WTC11 (cell line): ENCODE results near the gene JMY. TPM values are rescaled to one million over a fixed set of nuclear protein-coding genes. Genes with fewer than 3 reads are reported as not detected.

Experiments used
- ATAC-seq: fragments of 200-7000 bp; cut with Tn5 transposase; 2 replicates; pipeline ENCODE4 v1.10.0; 2021; ENCODE audit warnings: mild to moderate bottlenecking, moderate library complexity
- CTCF ChIA-PET: fragments of 300-600 bp; sonication (Branson Sonifier 250); formaldehyde crosslinking; loops from one replicate; lab custom pipeline; 2021; ENCODE audit warnings: antibody characterized with exemption; lab: Charles Lee
- POLR2A ChIA-PET: fragments of 350-600 bp; sonication (Branson Sonifier 250); formaldehyde crosslinking; loops from one replicate; lab custom pipeline; 2021; ENCODE audit warnings: antibody characterized with exemption; lab: Charles Lee
- DNase-seq: peaks from one replicate; pipeline ENCODE4 v3.0.0; 2021; ENCODE audit warnings: low spot score
- H3K27ac Mint-ChIP-seq: 2 replicates; pipeline ENCODE4 v1.8.0; 2021; ENCODE audit warnings: mixed read lengths
- H3K27me3 Mint-ChIP-seq: 2 replicates; pipeline ENCODE4 v1.8.0; 2021; ENCODE audit warnings: low read depth, mild to moderate bottlenecking, moderate library complexity, mixed read lengths
- H3K36me3 Mint-ChIP-seq: 2 replicates; pipeline ENCODE4 v1.8.0; 2021; ENCODE audit warnings: mixed read lengths
- H3K4me1 Mint-ChIP-seq: 2 replicates; pipeline ENCODE4 v1.8.0; 2022; ENCODE audit warnings: mixed read lengths
- H3K4me3 Mint-ChIP-seq: 2 replicates; pipeline ENCODE4 v1.8.0; 2021; ENCODE audit warnings: mild to moderate bottlenecking, moderate library complexity, mixed read lengths
- H3K9me3 Mint-ChIP-seq: 2 replicates; pipeline ENCODE4 v1.8.0; 2021; ENCODE audit warnings: mixed read lengths
- ARID4B ChIP-seq: sonication (generic); formaldehyde crosslinking; IDR thresholded peaks from 2 replicates; pipeline ENCODE4 v1.8.0; 2023; ENCODE audit warnings: missing genetic modification reagents, mild to moderate bottlenecking, borderline replicate concordance
- ATF3 ChIP-seq: sonication (generic); formaldehyde crosslinking; conservative IDR thresholded peaks from 2 replicates; pipeline ENCODE4 v1.8.1; 2022; ENCODE audit warnings: mild to moderate bottlenecking, missing genetic modification reagents
- CREB1 ChIP-seq: sonication (generic); formaldehyde crosslinking; IDR thresholded peaks from 2 replicates; pipeline ENCODE4 v1.8.0; 2023; ENCODE audit warnings: mild to moderate bottlenecking, missing genetic modification reagents
- CTCF ChIP-seq: fragments of 200-600 bp; IDR thresholded peaks from 2 replicates; pipeline ENCODE4 v1.8.0; 2022; ENCODE audit warnings: antibody characterized with exemption
- E2F4 ChIP-seq: sonication (generic); formaldehyde crosslinking; IDR thresholded peaks from 2 replicates; pipeline ENCODE4 v1.8.1; 2022; ENCODE audit warnings: low read depth, mild to moderate bottlenecking, moderate library complexity, missing genetic modification reagents, borderline replicate concordance
- EMX1 ChIP-seq: fragments of 250-450 bp; sonication (Bioruptor Pico); IDR thresholded peaks from 2 replicates; pipeline ENCODE4 v1.8.0; 2021; ENCODE audit warnings: mild to moderate bottlenecking
- FOXJ3 ChIP-seq: sonication (generic); formaldehyde crosslinking; IDR thresholded peaks from 2 replicates; pipeline ENCODE4 v1.9.0; 2021; ENCODE audit warnings: missing genetic modification reagents, mild to moderate bottlenecking, borderline replicate concordance
- JAZF1 ChIP-seq: fragments of 250-450 bp; sonication (Bioruptor Pico); IDR thresholded peaks from 2 replicates; pipeline ENCODE4 v1.9.0; 2021; ENCODE audit warnings: moderate library complexity, mild to moderate bottlenecking, inconsistent platforms
- MYBL2 ChIP-seq: sonication (generic); formaldehyde crosslinking; IDR thresholded peaks from 2 replicates; pipeline ENCODE4 v1.8.1; 2023; ENCODE audit warnings: mild to moderate bottlenecking, moderate library complexity, missing genetic modification reagents
- OVOL2 ChIP-seq: fragments of 250-450 bp; sonication (Bioruptor Pico); IDR thresholded peaks from 2 replicates; pipeline ENCODE4 v1.9.0; 2021; ENCODE audit warnings: mild to moderate bottlenecking, borderline replicate concordance
- RELA ChIP-seq: sonication (generic); formaldehyde crosslinking; IDR thresholded peaks from 2 replicates; pipeline ENCODE4 v1.8.1; 2022; ENCODE audit warnings: missing genetic modification reagents, mild to moderate bottlenecking, borderline replicate concordance
- RORB ChIP-seq: fragments of 250-450 bp; sonication (Bioruptor Pico); IDR thresholded peaks from 2 replicates; pipeline ENCODE4 v1.9.0; 2021; ENCODE audit warnings: mild to moderate bottlenecking
- TCF7 ChIP-seq: sonication (generic); formaldehyde crosslinking; IDR thresholded peaks from 2 replicates; pipeline ENCODE4 v1.8.0; 2022; ENCODE audit warnings: mild to moderate bottlenecking, low read depth, missing genetic modification reagents, moderate library complexity
- TEAD4 ChIP-seq: sonication (generic); formaldehyde crosslinking; IDR thresholded peaks from 2 replicates; pipeline ENCODE4 v1.8.0; 2022; ENCODE audit warnings: mild to moderate bottlenecking, missing genetic modification reagents
- TP53 ChIP-seq: sonication (generic); formaldehyde crosslinking; IDR thresholded peaks from 2 replicates; pipeline ENCODE4 v1.8.1; 2023; ENCODE audit warnings: mild to moderate bottlenecking, missing genetic modification reagents
- ZBTB43 ChIP-seq: sonication (generic); formaldehyde crosslinking; IDR thresholded peaks from 2 replicates; pipeline ENCODE4 v1.8.1; 2023; ENCODE audit warnings: mild to moderate bottlenecking, missing genetic modification reagents
- ZNF138 ChIP-seq: sonication (generic); formaldehyde crosslinking; conservative IDR thresholded peaks from 2 replicates; pipeline ENCODE4 v1.8.1; 2022; ENCODE audit warnings: mild to moderate bottlenecking, moderate library complexity, missing genetic modification reagents
- ZNF263 ChIP-seq: sonication (generic); formaldehyde crosslinking; IDR thresholded peaks from 2 replicates; pipeline ENCODE4 v1.8.1; 2022; ENCODE audit warnings: low read depth, mild to moderate bottlenecking, moderate library complexity, missing genetic modification reagents
- ZNF512 ChIP-seq: sonication (generic); formaldehyde crosslinking; IDR thresholded peaks from 2 replicates; pipeline ENCODE4 v1.8.1; 2022; ENCODE audit warnings: missing genetic modification reagents, borderline replicate concordance
- ZSCAN18 ChIP-seq: fragments of 250-450 bp; sonication (Bioruptor Pico); IDR thresholded peaks from 2 replicates; pipeline ENCODE4 v2.1.2; 2022; ENCODE audit warnings: mild to moderate bottlenecking, moderate library complexity
- total RNA-seq: library from RNA; stranded (reverse); gene quantifications from 3 replicates; pipeline ENCODE4 v1.2.3, GENCODE V29; 2021

The JMY gene
- total RNA-seq, 1 experiment from 2014 or later, result 12.4 TPM

- TF ChIP-seq ARID4B, result no peak
- no peak for TF ChIP-seq EMX1 (CRISPR knock-in tag)
- TF ChIP-seq FOXJ3 (CRISPR knock-in tag), result no peak
- TF ChIP-seq CTCF, result no peak
- TF ChIP-seq ATF3, result no peak
- no peak for TF ChIP-seq JAZF1 (CRISPR knock-in tag)
- TF ChIP-seq RORB (CRISPR knock-in tag), result no peak
- no peak for TF ChIP-seq RELA (CRISPR knock-in tag)
- no peak for TF ChIP-seq ZSCAN18 (CRISPR knock-in tag)
- no peak for TF ChIP-seq ZNF138 (CRISPR knock-in tag)
Observed at GRCh38 chr5:79329453-79329852, 93.5 kb downstream of the JMY start (continued).

GRCh38 chr5:79330071-79330470, 94.1 kb downstream of the JMY start:
- H3K4me1 Mint-ChIP-seq, result peaks cover 6% of the 10 kb centered on the region
- DNase-seq, result no peak
- H3K36me3 Mint-ChIP-seq, result no peaks in the 10 kb centered on the region
- ChIA-PET POLR2A (no interaction called here), CTCF (no interaction called here)
- H3K4me3 Mint-ChIP-seq, result no peak overlapping the region
- no peak overlapping the region for H3K27ac Mint-ChIP-seq
- no peak for TF ChIP-seq OVOL2 (CRISPR knock-in tag)
- TF ChIP-seq MYBL2 (CRISPR knock-in tag), result no peak
- TF ChIP-seq TP53, result no peak
- no peak for TF ChIP-seq ZNF512 (CRISPR knock-in tag)
- TF ChIP-seq E2F4 (CRISPR knock-in tag), result no peak
- TF ChIP-seq TCF7 (CRISPR knock-in tag), result no peak
- no peak for TF ChIP-seq TEAD4 (CRISPR knock-in tag)
- TF ChIP-seq CREB1 (CRISPR knock-in tag), result no peak
- TF ChIP-seq ZNF263, result no peak
- no peak for TF ChIP-seq ZBTB43 (CRISPR knock-in tag)
- no peaks in the 10 kb centered on the region for H3K9me3 Mint-ChIP-seq
- no peaks in the 10 kb centered on the region for H3K27me3 Mint-ChIP-seq
- no peak for ATAC-seq
